Measurements from ENCODE around the gene AP3B1. TPM values are rescaled to one million over a fixed set of nuclear protein-coding genes. Genes with fewer than 3 reads are reported as not detected.

Gene AP3B1
- total and polyA plus RNA-seq, 2 donors from 2014 or later = 49.3 to 53.2 TPM

- intact Hi-C loops (cut with DNase I) = no loop called here
- FAIRE-seq = no peak
- H3K9me3 ChIP-seq (ENCODE audit: control insufficient read depth in 2 of 3, insufficient read depth in 1 of 3, low read length in 3 of 3) = peaks cover 0 to 4% (median 0%) of the 10 kb centered on the region in 3 donors
- DNase-seq = no peak
- no peaks in the 10 kb centered on the region for H3K4me1 ChIP-seq (ENCODE audit: control insufficient read depth in 2 of 3, insufficient read depth in 2 of 3, low read depth in 1 of 3, low read length in 3 of 3)
- no peak overlapping the region for H3K27ac ChIP-seq (ENCODE audit: low read depth in 2 of 2, low read length in 2 of 2)
- no peak for TF ChIP-seq CTCF (IDR thresholded peaks at IDR 0.05; ENCODE audit: borderline replicate concordance, extremely low read depth, insufficient read depth)
- no peaks in the 10 kb centered on the region for H3K27me3 ChIP-seq (ENCODE audit: control insufficient read depth, insufficient read depth, low read length)
- H3K9ac ChIP-seq (ENCODE audit: low read length in 3 of 3) = no peak overlapping the region
- no peaks in the 10 kb centered on the region for H3K36me3 ChIP-seq (ENCODE audit: control insufficient read depth in 2 of 3, insufficient read depth in 3 of 3, low read length in 3 of 3)
- H3K4me3 ChIP-seq (ENCODE audit: low read length in 3 of 3) = no peak overlapping the region
These were observed 42.2 kb upstream of the AP3B1 start for GRCh38 chr5:78336698-78337097.

DNA sequence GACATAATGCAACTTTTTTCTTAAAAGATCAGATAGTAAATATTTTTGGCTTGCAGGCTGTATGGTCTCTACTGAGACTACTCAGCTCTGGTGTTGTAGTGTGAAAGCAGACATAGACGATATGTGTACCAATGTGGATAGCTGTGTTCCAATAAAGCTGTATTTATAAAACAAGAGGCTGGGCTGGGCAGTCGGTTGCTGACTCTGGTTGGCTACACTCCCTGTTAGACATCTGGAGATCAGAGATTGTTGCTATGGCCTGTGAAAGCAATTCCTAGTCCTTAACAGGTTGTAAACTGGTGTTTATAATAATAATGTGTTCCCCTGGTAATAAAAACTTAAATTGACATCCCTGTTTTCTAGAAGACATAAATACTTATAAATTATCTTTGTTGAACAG lies 41.5 kb upstream of the AP3B1 start:
- no peak overlapping the region for H3K27ac ChIP-seq (ENCODE audit: low read depth in 2 of 2, low read length in 2 of 2)
- no peak overlapping the region for H3K9ac ChIP-seq (ENCODE audit: low read length in 3 of 3)
- no peak for DNase-seq
- no peaks in the 10 kb centered on the region for H3K4me1 ChIP-seq (ENCODE audit: control insufficient read depth in 2 of 3, insufficient read depth in 2 of 3, low read depth in 1 of 3, low read length in 3 of 3)
- intact Hi-C loops (cut with DNase I) = no loop called here
- H3K9me3 ChIP-seq (ENCODE audit: control insufficient read depth in 2 of 3, insufficient read depth in 1 of 3, low read length in 3 of 3) = peaks cover 0 to 4% (median 0%) of the 10 kb centered on the region in 3 donors
- TF ChIP-seq CTCF (IDR thresholded peaks at IDR 0.05; ENCODE audit: borderline replicate concordance, extremely low read depth, insufficient read depth) = no peak
- FAIRE-seq = no peak
- H3K4me3 ChIP-seq (ENCODE audit: low read length in 3 of 3) = no peak overlapping the region
- H3K27me3 ChIP-seq (ENCODE audit: control insufficient read depth, insufficient read depth, low read length) = no peaks in the 10 kb centered on the region
- H3K36me3 ChIP-seq (ENCODE audit: control insufficient read depth in 2 of 3, insufficient read depth in 3 of 3, low read length in 3 of 3) = no peaks in the 10 kb centered on the region

- DNase-seq = no peak
These were observed 40.3 kb upstream of the AP3B1 start for GRCh38 chr5:78334811-78335210.

More at GRCh38 chr5:78334811-78335210, 40.3 kb upstream of the AP3B1 start:
- FAIRE-seq = no peak
- no peaks in the 10 kb centered on the region for H3K27me3 ChIP-seq (ENCODE audit: control insufficient read depth, insufficient read depth, low read length)
- intact Hi-C loops (cut with DNase I) = no loop called here
- H3K27ac ChIP-seq (ENCODE audit: low read depth in 2 of 2, low read length in 2 of 2) = no peak overlapping the region
- TF ChIP-seq CTCF (IDR thresholded peaks at IDR 0.05; ENCODE audit: borderline replicate concordance, extremely low read depth, insufficient read depth) = no peak
- no peaks in the 10 kb centered on the region for H3K36me3 ChIP-seq (ENCODE audit: control insufficient read depth in 2 of 3, insufficient read depth in 3 of 3, low read length in 3 of 3)
- H3K4me3 ChIP-seq (ENCODE audit: low read length in 3 of 3) = no peak overlapping the region
- peaks cover 0 to 4% (median 0%) of the 10 kb centered on the region in 3 donors for H3K9me3 ChIP-seq (ENCODE audit: control insufficient read depth in 2 of 3, insufficient read depth in 1 of 3, low read length in 3 of 3)
- no peak overlapping the region for H3K9ac ChIP-seq (ENCODE audit: low read length in 3 of 3)
- no peaks in the 10 kb centered on the region for H3K4me1 ChIP-seq (ENCODE audit: control insufficient read depth in 2 of 3, insufficient read depth in 2 of 3, low read depth in 1 of 3, low read length in 3 of 3)
